Amniotic epithelial cell (primary cell): ENCODE measurements around the gene ELL2.

Source experiments
- DNase-seq: peaks from one replicate; pipeline ENCODE4 v3.0.0-alpha.2; 2010; ENCODE audit warnings: low read depth

Gene ELL2

DNA sequence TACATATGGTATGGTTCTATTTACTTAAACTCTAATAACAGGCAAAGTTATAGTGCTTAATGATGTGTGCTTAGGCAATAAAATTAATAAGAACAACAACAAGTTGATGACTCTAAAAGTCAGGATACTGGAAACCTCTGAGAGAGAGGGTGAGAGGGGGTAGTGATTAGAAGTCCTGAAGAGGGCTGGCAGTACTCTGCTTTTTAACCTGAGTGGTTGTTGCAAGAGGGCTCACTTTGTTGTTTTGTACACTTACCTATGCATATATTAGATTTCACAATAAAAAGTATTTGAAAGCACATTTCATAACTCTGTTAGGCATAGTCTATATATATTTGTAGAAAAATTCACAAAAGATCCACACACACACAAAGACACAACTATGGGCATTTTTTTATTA, 21.4 kb upstream of the ELL2 start:
- no peak for DNase-seq

DNA sequence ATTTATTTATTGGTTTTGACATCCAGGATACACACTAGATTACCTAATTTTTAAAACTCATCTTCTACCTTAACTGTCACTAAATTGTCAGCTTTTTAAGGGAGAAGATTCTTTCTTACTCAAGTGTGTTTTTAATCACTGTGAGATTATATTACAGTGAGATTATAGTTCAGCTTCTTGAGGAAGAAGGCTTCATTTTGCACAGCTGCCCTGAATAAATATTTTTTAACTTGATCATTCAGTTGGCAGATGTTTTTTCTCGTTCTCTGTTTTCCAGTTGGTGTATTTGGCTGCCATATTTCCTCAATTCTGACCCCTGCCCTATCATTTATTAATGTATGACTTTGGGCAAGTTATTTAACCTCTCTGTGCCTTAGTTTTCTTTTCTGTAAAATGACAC, 15.0 kb upstream of the ELL2 start:
- DNase-seq: no peak

DNA sequence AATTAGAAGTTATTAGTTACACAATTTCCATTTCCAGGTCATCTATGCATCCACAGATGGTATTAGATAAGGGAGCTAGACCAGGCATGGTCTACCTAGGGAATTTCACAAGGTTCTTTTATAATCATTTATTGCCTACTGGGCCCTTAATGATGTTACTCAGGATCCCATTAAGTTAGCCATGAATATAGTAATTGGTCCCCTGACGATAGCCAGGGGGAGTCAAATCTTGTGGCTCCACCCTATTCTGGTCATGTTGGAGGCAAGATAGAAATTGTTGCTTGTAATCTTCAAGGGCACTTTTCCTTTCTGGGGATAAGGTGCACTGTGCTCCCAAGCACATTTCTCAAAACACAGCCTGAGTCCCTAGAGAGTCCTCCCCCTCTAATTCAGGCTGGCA, 14.1 kb upstream of the ELL2 start:
- DNase-seq: no peak

DNA sequence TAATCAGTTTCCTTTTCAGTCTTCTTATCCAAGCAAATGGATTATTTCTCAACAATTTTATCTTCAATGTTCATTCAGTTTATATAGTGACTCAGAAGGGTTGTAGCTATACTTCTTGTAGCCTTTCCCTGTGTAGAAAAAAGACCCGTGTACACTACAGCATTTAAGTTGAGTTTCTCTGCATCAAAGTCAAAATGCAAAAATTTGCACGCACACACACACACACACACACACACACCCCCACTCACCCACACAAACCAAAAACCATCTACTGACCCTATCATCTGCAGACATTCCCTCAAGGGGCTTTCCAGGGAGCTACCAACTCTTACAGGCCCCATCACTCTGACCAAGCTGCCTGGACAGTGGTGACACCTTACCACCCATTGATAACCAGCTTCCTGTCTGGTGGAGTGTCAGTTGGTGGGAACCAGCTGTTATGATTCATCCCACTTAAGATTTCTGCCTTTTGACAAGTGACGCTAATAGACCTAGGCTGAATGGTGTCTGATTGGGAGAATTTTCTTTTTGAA, 12.2 kb upstream of the ELL2 start:
- peak; percentile 65 for DNase-seq

DNA sequence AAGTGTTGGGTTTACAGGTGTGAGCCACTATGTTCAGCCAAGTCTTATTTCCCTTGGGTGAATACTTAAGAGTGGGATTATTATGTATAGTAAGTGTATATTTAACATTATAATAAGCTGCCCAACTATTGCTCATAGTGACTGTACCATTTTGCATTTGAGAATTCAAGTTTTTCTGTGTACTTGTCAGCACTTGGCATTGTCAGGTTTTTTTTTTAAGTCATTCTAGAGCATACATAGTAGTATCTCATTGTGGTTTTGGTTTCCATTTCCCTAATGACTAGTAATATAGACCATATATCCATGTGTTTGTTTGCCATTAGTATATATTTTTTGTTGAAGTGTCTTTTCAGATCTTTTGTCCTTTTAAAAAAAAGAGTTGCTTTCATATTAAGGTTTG, 10.5 kb upstream of the ELL2 start:
- DNase-seq: no peak

DNA sequence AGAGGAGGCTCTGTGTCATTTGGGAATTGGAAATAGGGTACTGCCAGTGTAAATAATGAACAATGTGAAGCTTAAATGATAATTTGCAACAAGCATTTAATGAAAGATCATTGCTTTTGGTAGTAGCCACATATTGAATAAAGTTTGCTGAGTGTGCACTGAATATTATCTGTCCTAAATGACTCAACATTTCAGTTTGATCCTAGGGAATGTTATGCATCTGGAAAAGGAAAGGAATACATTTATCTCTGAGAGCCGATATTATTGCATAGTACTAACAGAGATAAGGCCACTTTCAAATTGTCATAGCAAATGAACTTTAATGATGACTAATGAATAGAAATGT, 8.7 kb upstream of the ELL2 start:
- DNase-seq: no peak

DNA sequence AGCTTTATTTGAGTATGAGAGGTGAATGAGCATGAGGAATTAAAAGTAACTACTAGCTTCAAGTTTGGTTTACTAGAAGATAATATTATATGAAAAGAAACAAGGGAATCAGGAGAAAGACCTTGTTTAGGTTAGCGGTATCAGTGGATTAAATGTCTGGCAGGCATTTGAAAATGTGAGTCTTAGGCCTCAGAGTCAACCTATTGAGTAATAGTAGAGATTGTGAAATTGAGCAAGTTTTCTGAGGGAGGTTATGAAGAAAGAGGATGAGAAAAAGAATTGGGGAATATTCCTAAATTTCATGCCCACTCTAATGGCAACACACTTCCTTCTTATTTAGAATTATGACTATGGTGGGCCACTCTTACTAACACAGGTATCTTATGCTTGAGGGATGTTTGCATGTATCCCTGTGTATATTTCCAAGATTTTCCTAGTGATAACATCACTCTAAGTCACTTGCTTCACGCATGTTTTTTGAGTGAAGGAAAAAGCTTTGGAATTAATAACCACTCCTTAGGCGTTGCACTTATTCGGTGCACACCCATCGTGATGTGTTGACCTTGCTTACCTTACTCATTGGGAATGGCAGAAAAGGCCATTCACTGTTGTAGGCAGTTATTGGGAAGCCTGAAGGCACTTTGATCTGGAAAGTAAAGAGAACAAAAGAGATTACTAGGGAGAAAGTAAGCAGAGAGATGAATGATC, 8.2 kb upstream of the ELL2 start:
- DNase-seq: peak; percentile 95

DNA sequence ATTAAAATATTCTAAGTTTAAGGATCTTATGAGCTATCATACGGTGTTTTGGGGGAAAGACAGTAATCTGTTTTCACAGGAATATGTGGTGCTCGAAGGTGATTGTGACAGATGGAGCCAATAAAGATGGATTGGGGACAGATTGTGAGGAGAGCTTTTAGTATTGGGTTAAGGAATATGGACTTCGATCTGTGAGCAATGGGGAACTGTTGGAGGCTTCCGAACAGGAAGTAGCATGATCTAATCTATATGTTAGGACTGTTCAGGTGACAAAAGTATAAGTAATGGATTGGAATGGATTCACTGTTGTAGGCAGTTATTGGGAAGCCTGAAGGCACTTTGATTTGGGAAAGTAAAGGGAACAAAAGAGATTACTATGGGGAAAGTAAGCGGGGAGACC, 7.4 kb upstream of the ELL2 start:
- no peak for DNase-seq

DNA sequence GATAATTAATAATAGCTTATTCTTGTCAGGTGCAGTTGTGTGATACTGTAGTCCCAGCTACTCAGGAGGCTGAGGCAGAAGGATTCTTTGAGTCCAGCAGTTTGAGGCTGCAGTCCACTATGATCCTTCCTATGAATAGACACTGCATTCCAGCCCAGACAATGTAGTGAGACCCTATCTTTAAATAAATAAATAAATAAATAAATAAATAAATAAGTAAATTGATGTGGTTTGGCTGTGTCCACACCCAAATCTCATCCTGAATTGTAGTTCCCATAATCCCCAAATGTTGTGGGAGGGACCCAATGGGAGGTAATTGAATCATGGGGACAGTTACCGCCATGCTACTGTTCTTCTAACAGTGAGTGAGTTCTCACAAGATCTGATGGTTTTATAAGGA, 5.6 kb upstream of the ELL2 start:
- no peak for DNase-seq

DNA sequence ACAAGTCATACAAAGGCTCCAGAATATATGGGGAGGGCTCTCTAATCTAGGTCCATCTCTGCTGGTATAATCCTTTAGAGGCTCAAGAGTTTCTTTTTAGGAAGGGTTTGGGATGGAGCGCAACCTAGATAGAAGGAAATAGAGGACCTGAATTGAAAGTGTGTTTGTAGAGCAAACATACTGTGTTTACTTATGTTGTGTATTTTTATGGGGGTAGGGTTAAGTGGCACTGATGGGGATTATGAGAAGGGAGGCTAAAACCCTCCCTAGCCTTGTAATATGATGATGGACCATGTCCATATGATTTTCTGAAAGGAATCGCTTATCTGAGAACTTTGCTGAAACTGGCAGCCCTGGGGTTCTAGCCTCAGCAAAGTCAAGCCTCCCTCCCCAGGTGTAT, 4.4 kb upstream of the ELL2 start:
- DNase-seq: no peak

DNA sequence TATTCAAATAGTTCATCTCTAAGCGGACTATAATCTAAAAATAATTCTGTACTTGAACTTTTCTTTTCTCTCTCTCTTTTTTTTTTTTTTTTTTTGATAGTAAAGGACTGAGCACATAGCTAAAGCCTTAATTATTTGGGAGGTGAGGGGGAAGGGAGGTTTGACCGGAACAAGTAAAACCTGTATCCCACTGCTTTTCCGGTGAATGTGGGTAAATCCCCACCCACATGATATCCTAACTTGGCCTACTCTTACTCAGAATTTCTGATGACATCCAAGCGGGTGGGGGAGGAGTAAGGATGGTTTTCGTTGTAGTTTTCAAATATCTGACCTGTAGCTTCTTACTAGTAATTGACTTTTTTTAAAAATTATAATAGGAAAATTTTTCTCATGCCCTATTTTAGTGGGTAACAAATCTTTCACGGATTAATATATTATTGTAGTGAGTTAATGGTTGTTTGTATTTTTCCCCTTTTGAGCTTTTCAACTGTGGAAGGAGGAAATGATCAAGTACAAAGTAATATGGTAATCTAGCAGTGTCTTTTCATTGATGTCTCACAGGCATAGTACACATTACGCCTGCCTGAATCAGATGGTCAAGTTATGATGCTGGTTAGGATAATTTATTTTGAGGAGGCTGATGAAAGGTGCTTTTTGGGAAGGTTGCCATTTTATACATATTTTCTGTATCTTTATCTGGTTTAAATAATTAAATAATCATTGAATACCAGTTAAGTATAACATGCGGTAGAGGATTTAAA, 2.2 kb upstream of the ELL2 start:
- DNase-seq: peak; percentile 43

DNA sequence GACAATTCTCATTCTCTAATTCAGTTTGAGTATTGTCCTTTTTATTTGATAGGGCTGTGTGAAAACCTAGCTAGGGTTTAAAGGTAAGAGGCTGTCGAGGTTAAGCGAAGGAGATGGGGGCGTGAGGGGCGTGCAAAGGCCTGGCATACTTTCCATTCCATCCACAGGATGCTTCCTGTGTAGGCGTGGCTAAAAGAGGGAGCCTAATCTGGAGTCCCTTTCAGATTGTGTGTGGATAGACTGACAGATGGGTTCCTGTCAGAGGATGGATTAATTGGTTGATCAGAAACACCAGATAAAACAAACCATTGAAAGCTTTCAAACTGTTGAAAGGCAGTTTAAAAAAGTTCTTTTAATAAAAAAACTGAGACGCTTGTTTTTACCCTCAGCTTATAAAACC, 1.1 kb upstream of the ELL2 start:
- DNase-seq: no peak

DNA sequence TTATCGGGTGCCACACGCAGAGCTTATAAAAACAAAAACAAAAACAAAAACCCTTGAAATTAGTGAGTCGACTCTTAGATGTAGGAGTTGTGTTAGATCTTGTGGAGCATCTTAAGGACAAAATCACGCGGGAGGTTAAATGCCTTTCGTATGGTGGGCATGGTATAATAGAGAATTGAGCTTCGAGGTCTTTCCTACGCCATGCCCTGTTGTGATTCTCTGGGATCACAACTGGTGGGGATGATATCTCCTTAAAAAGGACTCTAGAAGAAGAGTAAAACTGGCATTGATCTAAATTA, 773 bp upstream of the ELL2 start:
- DNase-seq: no peak

DNA sequence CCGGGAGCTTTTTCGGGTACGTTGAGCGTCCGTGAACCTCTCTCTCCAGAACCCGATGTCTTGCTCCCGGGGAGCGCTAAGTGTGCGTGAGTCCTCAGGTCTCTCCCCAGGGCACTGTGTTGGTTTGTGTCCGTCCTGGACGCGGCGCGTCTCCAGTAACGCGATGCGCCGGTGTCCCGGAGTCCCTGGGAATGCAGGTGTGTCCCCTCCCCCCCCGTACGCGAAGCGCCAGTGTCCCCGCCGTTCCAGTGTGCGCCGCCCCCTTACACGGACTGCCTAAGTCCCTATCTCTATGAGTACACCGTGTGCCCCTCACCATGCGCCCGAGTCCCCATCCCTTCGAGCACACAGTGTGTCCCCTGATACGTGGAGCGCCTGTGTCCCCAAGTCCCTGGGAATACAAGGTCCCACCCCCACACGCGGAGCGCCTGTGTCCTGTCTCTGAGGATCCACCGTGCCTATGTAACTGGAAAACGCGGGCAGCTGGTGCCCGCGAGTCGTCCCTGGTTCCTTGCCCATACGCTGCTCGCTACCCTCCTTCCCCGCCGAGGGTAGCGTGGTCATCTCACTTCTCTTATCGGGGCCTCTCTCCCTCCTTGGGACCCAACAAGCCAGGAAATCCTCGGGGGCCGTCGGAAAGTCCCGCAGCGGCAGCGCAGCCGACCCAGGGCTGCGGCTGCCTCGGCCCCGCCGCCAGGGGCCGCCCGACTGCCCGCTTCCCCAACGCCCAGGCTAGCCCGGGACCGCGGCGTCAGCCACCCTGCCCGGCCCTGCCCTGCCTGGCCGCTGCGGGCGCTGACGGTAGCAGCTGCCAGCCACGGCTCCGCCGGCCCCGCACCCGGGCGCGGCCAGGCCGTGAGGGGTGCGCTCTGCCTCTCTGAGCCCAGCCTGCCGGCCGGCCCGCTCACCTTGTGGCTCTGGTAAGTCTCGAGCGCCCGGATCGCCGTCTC, 709 bp downstream of the ELL2 start:
- DNase-seq: peak; percentile 77

DNA sequence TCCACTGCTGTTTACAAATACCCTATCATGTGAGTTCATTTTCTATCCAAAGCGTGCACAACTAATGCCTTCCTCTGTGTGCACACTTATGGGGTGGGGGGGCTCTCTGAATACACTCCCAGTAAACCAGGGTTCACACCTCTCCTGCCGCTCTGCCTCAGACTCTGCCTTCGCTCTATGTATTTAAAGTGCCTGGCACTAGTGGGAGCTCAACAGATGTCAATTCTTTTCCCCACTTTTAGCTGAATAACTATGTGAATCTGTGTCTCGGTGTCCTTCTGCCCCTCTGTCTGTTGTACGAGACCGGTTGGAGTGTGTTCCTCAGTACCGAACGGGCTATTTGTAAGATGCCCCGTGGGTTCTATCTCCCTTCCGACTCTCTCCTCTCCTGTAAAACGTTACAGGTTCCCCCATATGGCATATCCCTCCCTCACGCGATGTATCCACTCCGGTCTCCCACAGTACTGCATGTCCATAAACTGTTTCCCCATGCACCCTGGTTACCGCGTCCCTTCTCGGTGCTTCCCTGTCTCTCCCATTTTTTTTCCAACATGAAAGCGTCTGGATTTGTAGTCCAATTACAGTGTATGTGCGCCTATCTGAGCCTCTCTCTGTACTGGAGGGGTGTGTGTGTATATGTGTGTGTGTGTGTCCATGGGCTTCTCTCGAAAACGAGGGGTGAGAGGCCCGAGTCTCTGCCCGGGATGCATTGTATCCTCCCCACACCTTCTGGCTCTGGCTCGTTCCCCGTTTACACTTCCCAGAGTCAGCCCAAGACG, 1.6 kb downstream of the ELL2 start:
- peak; percentile 54 for DNase-seq

DNA sequence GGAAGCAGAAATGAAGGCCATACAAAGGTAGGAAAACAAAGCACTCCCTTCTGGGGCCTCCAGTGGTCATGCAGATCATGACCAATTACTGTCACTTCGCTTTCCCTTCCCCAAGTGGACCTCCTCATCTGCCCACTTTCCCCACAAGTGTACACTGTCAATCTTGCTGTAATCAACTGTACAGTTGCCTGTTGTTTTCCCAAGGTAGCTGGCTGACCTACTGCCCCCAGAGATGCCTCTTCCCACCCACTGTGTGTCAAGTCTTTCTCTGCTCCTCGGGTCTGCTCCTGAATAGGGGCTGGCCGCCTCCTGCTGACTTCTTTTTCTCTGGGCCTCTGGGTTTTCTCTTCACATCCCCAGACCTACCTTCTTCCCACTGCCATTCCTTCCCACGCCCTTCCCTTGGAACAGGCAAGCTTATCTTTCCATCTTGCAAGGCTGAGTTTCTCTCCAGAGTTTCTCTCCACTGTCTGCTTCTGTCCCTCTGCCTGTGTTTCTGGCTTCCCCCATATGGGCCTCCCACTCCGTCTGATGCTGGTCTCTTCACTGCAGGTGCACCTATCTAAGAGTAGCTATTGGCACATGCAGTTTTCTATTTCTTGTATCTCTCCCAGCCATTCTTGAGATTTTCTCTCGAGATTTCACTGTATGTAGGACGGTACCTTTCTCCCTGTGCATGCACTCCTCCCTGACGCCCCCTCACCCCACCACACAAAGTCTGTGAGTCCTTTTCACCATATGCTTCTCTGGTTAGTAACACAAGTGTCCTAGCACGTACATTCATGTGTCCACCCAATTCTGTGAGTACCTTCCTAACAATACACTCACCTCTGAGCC, 2.4 kb downstream of the ELL2 start:
- peak; percentile 44 for DNase-seq

DNA sequence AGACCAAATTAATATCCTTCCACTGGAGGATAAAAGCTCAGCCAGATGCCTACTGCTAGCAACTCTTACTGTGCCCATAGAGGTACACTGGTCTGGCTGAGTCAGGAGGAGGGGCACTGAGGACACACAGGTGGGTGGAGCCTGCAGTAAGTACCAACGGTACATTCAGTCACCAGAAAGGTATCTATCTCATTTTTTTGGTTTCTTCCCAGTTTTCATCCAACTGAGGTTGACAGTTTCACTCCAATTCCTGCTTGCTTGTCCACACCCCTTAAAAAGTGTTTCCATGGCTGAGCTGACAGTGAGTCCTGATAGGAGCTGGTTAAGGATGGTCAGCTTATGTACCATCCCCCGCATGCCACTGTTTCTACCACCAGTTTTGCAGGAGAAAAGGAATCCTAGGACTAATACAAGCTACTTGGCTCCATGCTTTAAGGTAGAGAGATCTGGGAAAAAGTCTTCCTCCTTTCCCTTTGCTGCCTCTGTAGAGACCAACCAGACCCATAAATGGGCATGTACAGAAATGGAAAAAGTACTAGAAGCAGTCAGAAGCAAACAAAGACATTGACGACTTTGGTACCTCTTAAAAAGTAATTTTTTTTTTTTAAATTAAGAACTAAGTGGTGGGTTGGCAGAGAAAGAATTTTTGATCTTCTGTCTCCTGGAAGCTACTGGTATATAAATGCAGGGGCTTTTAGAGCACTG, 3.2 kb downstream of the ELL2 start:
- DNase-seq: no peak

DNA sequence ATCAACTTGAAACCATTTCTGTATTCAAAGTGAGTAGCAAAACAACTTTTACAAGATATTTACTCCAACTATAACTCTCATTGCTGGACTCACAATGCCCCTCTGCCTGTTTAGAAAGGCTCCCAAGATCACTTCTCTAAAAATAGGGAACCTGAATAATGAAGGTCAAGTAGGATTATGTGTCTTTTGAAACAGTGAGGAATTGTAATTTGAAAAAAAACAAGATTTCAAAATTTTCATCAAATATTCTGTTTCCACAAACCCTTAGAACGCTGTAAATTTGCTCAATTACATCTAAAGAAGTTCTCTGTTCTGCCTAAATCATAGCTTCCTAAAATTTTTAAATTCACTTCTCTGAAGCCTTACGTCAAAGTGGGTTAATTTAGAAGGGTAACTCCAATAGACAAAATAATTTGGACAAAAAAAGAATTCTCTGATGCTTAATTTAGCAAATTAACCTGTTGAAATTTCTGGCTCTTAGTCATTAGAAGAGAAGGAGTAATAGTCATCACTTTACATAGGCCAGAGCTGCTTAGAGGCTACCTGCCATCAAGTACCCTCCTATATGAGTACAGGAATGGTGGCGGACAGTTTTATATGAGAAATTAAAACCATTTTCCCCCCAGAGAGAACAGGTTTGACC, 4.0 kb downstream of the ELL2 start:
- no peak for DNase-seq

DNA sequence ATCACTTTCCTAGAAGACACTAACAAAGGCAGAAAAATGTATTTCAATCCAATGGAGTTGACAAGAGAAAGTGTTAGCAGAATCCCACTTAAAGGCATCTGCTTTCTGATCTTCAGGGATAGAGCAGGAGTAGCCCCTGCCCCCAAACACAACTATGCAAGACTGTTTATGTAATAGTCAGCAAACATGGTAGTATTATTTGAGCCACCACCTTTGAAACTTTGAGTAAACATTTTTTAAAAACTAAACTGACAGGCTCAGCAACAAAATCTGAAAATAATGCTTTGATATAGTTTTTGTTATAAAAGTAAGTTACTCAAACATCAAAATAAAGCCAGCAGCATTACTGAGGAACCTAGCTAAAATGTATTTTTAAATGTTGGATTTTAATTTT, 4.8 kb downstream of the ELL2 start:
- DNase-seq: no peak
